B cell (primary cell): Measurements from ENCODE around the gene KRTAP4-9. TPM values are rescaled to one million over a fixed set of nuclear protein-coding genes. Genes with fewer than 3 reads are reported as not detected.

Experiments
- ATAC-seq: fragments of 200-7000 bp; cut with Tn5 transposase; one replicate; pipeline ENCODE4 v1.10.0; 2021; ENCODE audit warnings: low read depth, mild to moderate bottlenecking, moderate number of reproducible peaks, moderate library complexity
- CTCF ChIA-PET: fragments of 350-600 bp; sonication (Branson Sonifier 250); formaldehyde crosslinking; loops from one replicate; lab custom pipeline; 2021; ENCODE audit warnings: antibody characterized with exemption, inconsistent platforms; lab: Charles Lee
- POLR2A ChIA-PET: fragments of 350-600 bp; sonication (Branson Sonifier 250); formaldehyde crosslinking; loops from one replicate; lab custom pipeline; 2021; ENCODE audit warnings: antibody characterized with exemption; lab: Charles Lee
- DNase-seq: peaks from one replicate; pipeline ENCODE4 v3.0.0; 2013
- H2AFZ ChIP-seq: 2 replicates; pipeline ENCODE4 v1.6.1; 2012; ENCODE audit warnings: mild to moderate bottlenecking, low read depth, low read length; ENCODE audit not compliant: insufficient read depth, poor library complexity, severe bottlenecking
- H3K27ac ChIP-seq, 2 donors: 1 replicate in 1 of 2; 2 replicates in 1 of 2; pipeline ENCODE4 v1.5.1; 2012 to 2013; ENCODE audit warnings: low read length in 2 of 2, mild to moderate bottlenecking in 2 of 2, moderate library complexity in 1 of 2
- H3K27me3 ChIP-seq, 4 experiments: fragments of 200-600 bp in 1 of 4; sonication (generic) in 1 of 4; replicated peaks in 1 of 4; 1 replicate in 2 of 4; 2 replicates in 2 of 4; pipeline versions ENCODE4 v1.6.1 to v1.7.0; 2013 to 2016; ENCODE audit warnings: low read length in 3 of 4, mild to moderate bottlenecking in 2 of 4, mixed read lengths in 1 of 4, moderate library complexity in 1 of 4; ENCODE audit not compliant: insufficient read depth in 4 of 4, control insufficient read depth in 3 of 4; ENCODE audit errors: control extremely low read depth in 1 of 4
- H3K36me3 ChIP-seq, 2 experiments: replicated peaks in 1 of 2; 1 replicate in 1 of 2; 2 replicates in 1 of 2; pipeline versions ENCODE4 v1.6.1 to v1.7.1; 2013; ENCODE audit warnings: low read length in 1 of 2; ENCODE audit not compliant: insufficient read depth in 2 of 2, control insufficient read depth in 1 of 2; ENCODE audit errors: control extremely low read depth in 1 of 2, extremely low read depth in 1 of 2
- H3K4me1 ChIP-seq, 2 donors: fragments of 200-600 bp in 1 of 2; sonication (generic) in 1 of 2; 1 replicate in 1 of 2; 2 replicates in 1 of 2; pipeline versions ENCODE4 v1.5.1 to v1.6.1; 2013 to 2017; ENCODE audit warnings: low read length in 2 of 2; ENCODE audit not compliant: control insufficient read depth in 2 of 2, insufficient read depth in 2 of 2
- H3K4me2 ChIP-seq: replicated peaks from 2 replicates; pipeline ENCODE3; 2012; ENCODE audit warnings: mild to moderate bottlenecking, low read depth, low read length; ENCODE audit not compliant: poor library complexity, severe bottlenecking
- H3K4me3 ChIP-seq, 5 experiments: fragments of 200-600 bp in 1 of 5; sonication (generic) in 1 of 5; 1 replicate in 3 of 5; 2 replicates in 2 of 5; pipeline versions ENCODE4 v1.5.1 to v1.7.0; 2011 to 2016; ENCODE audit warnings: low read length in 4 of 5, mild to moderate bottlenecking in 4 of 5, low read depth in 2 of 5, control low read depth in 1 of 5, moderate library complexity in 1 of 5; ENCODE audit not compliant: insufficient read depth in 1 of 5; ENCODE audit errors: control extremely low read depth in 1 of 5, extremely low read depth in 1 of 5
- H3K79me2 ChIP-seq: fragments of 200-600 bp; sonication (generic); one replicate; pipeline ENCODE4 v1.6.0; 2016; ENCODE audit warnings: low read length; ENCODE audit not compliant: control insufficient read depth, insufficient read depth
- H3K9ac ChIP-seq: fragments of 200-600 bp; sonication (generic); 2 replicates; pipeline ENCODE4 v1.6.1; 2017; ENCODE audit warnings: mild to moderate bottlenecking, low read length, moderate library complexity
- H3K9me3 ChIP-seq, 3 donors: one replicate each; pipeline versions ENCODE4 v1.6.1 to v1.7.1; 2013; ENCODE audit warnings: low read length in 2 of 3; ENCODE audit not compliant: control insufficient read depth in 2 of 3, insufficient read depth in 1 of 3; ENCODE audit errors: control extremely low read depth in 1 of 3
- H4K20me1 ChIP-seq: 2 replicates; pipeline ENCODE4 v1.6.0; 2012; ENCODE audit warnings: mild to moderate bottlenecking, low read length; ENCODE audit not compliant: insufficient read depth, control insufficient read depth, poor library complexity, severe bottlenecking
- H3K27ac Mint-ChIP-seq: one replicate; pipeline ENCODE4 v1.8.0; 2021; ENCODE audit warnings: mixed read lengths
- H3K27me3 Mint-ChIP-seq: one replicate; pipeline ENCODE4 v1.8.0; 2021; ENCODE audit warnings: mixed read lengths
- H3K4me1 Mint-ChIP-seq: one replicate; pipeline ENCODE4 v1.8.0; 2021; ENCODE audit warnings: mixed read lengths
- H3K4me3 Mint-ChIP-seq: one replicate; pipeline ENCODE4 v1.8.0; 2021; ENCODE audit warnings: mixed read lengths
- H3K9me3 Mint-ChIP-seq: one replicate; pipeline ENCODE4 v1.8.0; 2022; ENCODE audit warnings: mixed read lengths; ENCODE audit not compliant: insufficient read depth
- CTCF ChIP-seq: fragments of 200-600 bp; IDR thresholded peaks from one replicate; pipeline ENCODE4 v1.8.0; 2022; ENCODE audit warnings: antibody characterized with exemption, mild to moderate bottlenecking
- EZH2 ChIP-seq: IDR thresholded peaks from 2 replicates; pipeline ENCODE4 v1.6.1; 2012; ENCODE audit warnings: borderline replicate concordance, low read depth, mild to moderate bottlenecking, moderate library complexity, low read length; ENCODE audit not compliant: insufficient read depth, poor library complexity, severe bottlenecking
- WGBS: methylation state at CpG from one replicate; pipeline ENCODE4 v1.1.5; 2013; ENCODE audit warnings: missing lambda C conversion rate; ENCODE audit not compliant: insufficient coverage; 5-methylcytosine and 5-hydroxymethylcytosine counted together
- intact Hi-C: fragments of 100-400 bp; cut with micrococcal nuclease; formaldehyde crosslinking; loops from one replicate; pipeline ENCODE4 v1.10.0; 2022
- polyA plus RNA-seq: library from polyadenylated mRNA; depleted of rRNA; stranded (reverse); fragments of >200 nt; gene quantifications from 2 replicates; pipeline ENCODE4 v1.2.3, GENCODE V29; 2012
- total RNA-seq, 2 donors: library from RNA; stranded (reverse); fragments of 120-200 nt in 1 of 2; gene quantifications; 1 replicate in 1 of 2; 2 replicates in 1 of 2; pipeline versions ENCODE4 v1.2.3 to v1.2.4, GENCODE V29; 2013 to 2022

Gene KRTAP4-9
- total and polyA plus RNA-seq, 2 donors (not counting 1 experiment from before 2014, with no cell fraction given), result not detected

- no peak within 1 kb of the TSS for H3K4me3 Mint-ChIP-seq
- no peaks in the 10 kb centered on the region for H3K36me3 ChIP-seq
- H2AFZ ChIP-seq, result no peak within 1 kb of the TSS
- H3K27me3 Mint-ChIP-seq, result peaks cover 8% of the 10 kb centered on the region
- H3K27me3 ChIP-seq, result no peaks in the 10 kb centered on the region
- no peaks in the 10 kb centered on the region for H4K20me1 ChIP-seq
- TF ChIP-seq CTCF (no peak), EZH2 (no peak)
- no peak for ATAC-seq
- no peaks in the 10 kb centered on the region for H3K79me2 ChIP-seq
- no peaks in the 10 kb centered on the region for H3K9me3 ChIP-seq
- H3K27ac ChIP-seq, result no peak within 1 kb of the TSS
- POLR2A ChIA-PET, result no interaction called here
- no peak within 1 kb of the TSS for H3K9ac ChIP-seq
- CTCF ChIA-PET, result no interaction called here
- H3K27ac Mint-ChIP-seq, result no peak within 1 kb of the TSS
- no peaks in the 10 kb centered on the region for H3K9me3 Mint-ChIP-seq
- H3K4me1 Mint-ChIP-seq, result no peaks in the 10 kb centered on the region
- H3K4me3 ChIP-seq, result no peak within 1 kb of the TSS
- H3K4me2 ChIP-seq, result no peak within 1 kb of the TSS
- WGBS, result 92% methylated on average over 2 of the region's 2 CpGs
- intact Hi-C loops, result no loop called here
- DNase-seq, result no peak
- H3K4me1 ChIP-seq, result no peaks in the 10 kb centered on the region
Measured at GRCh38 chr17:41149652-41149985, 44.4 kb downstream of the KRTAP4-9 start, which contains the start of gene KRTAP4-5. Gene KRTAP4-5 (minus strand): TSS chr17:41149825. CDS start chr17:41149767, 58 bp downstream.

- no peaks in the 10 kb centered on the region for H3K36me3 ChIP-seq
- H3K4me3 ChIP-seq, result no peak overlapping the region
- Mint-ChIP-seq H3K4me3 (no peak overlapping the region), H3K4me1 (no peaks in the 10 kb centered on the region), H3K9me3 (no peaks in the 10 kb centered on the region), H3K27ac (no peak overlapping the region), H3K27me3 (peaks cover 8% of the 10 kb centered on the region)
- intact Hi-C loops, result no loop called here
- CTCF ChIA-PET, result interaction anchor here (1.0 kb wide), 1 partner anchor 23 kb away, joined by 3 read pairs; no protein-coding TSS in a partner anchor
- no peak overlapping the region for H3K27ac ChIP-seq
- no peaks in the 10 kb centered on the region for H3K27me3 ChIP-seq
- ATAC-seq, result no peak
- 83% methylated on average over 2 of the region's 4 CpGs for WGBS
- no peak overlapping the region for H3K4me2 ChIP-seq
- H3K4me1 ChIP-seq, result no peaks in the 10 kb centered on the region
- no peak overlapping the region for H3K9ac ChIP-seq
- TF ChIP-seq CTCF, result no peak
- no peak for TF ChIP-seq EZH2
- H3K9me3 ChIP-seq, result no peaks in the 10 kb centered on the region
- H4K20me1 ChIP-seq, result no peaks in the 10 kb centered on the region
- H3K79me2 ChIP-seq, result no peaks in the 10 kb centered on the region
- no peak overlapping the region for H2AFZ ChIP-seq
- POLR2A ChIA-PET, result no interaction called here
- no peak for DNase-seq
Measured at GRCh38 chr17:41150026-41150425, 44.8 kb downstream of the KRTAP4-9 start.
